ENCODE measurements around the gene BASP1. TPM values are rescaled to one million over a fixed set of nuclear protein-coding genes. Genes with fewer than 3 reads are reported as not detected.

Gene BASP1
- total RNA-seq, 2 donors from 2014 or later = 60.3 to 63.0 TPM

DNA sequence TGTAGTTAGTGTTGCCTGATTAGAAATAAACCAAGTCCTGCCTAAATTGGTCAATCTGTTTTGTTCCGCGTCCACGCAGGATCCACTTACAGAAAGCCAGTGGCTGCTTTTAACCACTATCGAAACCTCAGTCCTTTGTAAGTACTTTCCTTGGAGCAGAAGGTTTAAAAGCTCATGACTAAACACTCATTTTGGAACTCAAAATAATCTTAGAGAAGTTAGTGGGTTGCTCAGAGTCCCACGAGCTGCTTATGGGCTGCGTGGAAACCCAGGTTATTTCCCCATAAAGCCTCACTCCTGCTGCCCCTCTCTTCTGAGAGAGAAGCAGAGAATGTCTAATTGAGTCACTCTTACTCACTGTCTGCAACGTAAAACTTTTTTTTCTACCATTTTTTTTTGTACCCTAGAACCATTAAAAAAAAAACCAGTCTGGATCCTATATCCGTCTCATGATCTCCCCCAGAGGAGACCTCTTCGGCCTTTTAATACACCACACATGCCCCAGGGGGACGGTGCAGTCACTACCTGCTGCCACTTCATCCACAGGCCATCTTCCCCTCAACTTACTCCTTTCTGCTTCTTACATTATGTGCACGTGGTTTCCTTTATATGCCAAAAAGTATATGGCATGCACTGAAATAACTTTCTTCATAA, 7.6 kb downstream of the BASP1 start:
- Histone ChIP-seq H3K36me3 (ENCODE audit: control insufficient read depth, insufficient read depth, low read length) (peaks cover 29% of the 10 kb centered on the region), H3K4me3 (ENCODE audit: low read length) (no peak overlapping the region), H3K4me1 (ENCODE audit: control insufficient read depth, insufficient read depth, low read length) (peaks cover 6% of the 10 kb centered on the region), H3K27ac (ENCODE audit: low read depth, low read length) (no peak overlapping the region), H3K9ac (ENCODE audit: extremely low read depth, low read length, poor library complexity, severe bottlenecking) (no peak overlapping the region), H3K27me3 (ENCODE audit: control insufficient read depth, insufficient read depth, low read length, poor library complexity, severe bottlenecking) (no peaks in the 10 kb centered on the region), H3K9me3 (ENCODE audit: control insufficient read depth, low read length) (no peaks in the 10 kb centered on the region)
- WGBS, 2 experiments (ENCODE audit: insufficient coverage in 1 of 2, insufficient read length in 1 of 2) = 93 to 96% methylated on average over 11 of the region's 11 CpGs
- TF ChIP-seq, protein P1, sequence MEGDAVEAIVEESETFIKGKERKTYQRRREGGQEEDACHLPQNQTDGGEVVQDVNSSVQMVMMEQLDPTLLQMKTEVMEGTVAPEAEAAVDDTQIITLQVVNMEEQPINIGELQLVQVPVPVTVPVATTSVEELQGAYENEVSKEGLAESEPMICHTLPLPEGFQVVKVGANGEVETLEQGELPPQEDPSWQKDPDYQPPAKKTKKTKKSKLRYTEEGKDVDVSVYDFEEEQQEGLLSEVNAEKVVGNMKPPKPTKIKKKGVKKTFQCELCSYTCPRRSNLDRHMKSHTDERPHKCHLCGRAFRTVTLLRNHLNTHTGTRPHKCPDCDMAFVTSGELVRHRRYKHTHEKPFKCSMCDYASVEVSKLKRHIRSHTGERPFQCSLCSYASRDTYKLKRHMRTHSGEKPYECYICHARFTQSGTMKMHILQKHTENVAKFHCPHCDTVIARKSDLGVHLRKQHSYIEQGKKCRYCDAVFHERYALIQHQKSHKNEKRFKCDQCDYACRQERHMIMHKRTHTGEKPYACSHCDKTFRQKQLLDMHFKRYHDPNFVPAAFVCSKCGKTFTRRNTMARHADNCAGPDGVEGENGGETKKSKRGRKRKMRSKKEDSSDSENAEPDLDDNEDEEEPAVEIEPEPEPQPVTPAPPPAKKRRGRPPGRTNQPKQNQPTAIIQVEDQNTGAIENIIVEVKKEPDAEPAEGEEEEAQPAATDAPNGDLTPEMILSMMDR (conservative IDR thresholded peaks at IDR 0.05) = no peak
- Mint-ChIP-seq H3K27ac (no peak overlapping the region), H3K9me3 (no peaks in the 10 kb centered on the region), H3K4me3 (no peak overlapping the region), H3K36me3 (ENCODE audit: low read depth) (peaks cover 18% of the 10 kb centered on the region), H3K4me1 (peaks cover 37% of the 10 kb centered on the region), H3K27me3 (ENCODE audit: insufficient read depth) (no peaks in the 10 kb centered on the region)
- no peak for DNase-seq

DNA sequence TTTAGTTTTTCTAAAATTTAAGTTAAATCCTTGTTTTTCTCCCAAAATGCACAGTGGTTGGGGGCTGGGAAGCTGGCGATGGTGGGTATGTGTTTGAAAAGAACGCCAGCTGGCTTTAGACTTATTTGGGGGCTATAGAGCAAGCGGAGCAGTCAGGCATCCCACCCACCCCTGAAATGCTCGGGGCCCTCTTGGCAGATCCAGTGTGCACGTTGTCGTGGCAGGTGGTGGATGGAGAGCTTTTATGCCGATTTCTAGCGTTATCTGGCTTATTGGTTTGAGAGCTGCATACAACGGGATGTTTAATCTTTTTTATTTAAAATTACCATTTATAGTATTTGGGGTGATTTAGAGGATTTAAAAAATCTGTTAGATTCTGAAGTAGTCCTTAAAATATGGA, 8.1 kb downstream of the BASP1 start:
- peaks cover 27% of the 10 kb centered on the region for H3K36me3 ChIP-seq (ENCODE audit: control insufficient read depth, insufficient read depth, low read length)
- Mint-ChIP-seq H3K27me3 (ENCODE audit: insufficient read depth) (no peaks in the 10 kb centered on the region), H3K9me3 (no peaks in the 10 kb centered on the region), H3K27ac (no peak overlapping the region), H3K36me3 (ENCODE audit: low read depth) (peaks cover 21% of the 10 kb centered on the region), H3K4me1 (peaks cover 35% of the 10 kb centered on the region), H3K4me3 (no peak overlapping the region)
- H3K4me1 ChIP-seq (ENCODE audit: control insufficient read depth, insufficient read depth, low read length) = peaks cover 6% of the 10 kb centered on the region
- DNase-seq = no peak
- no peaks in the 10 kb centered on the region for H3K9me3 ChIP-seq (ENCODE audit: control insufficient read depth, low read length)
- no peaks in the 10 kb centered on the region for H3K27me3 ChIP-seq (ENCODE audit: control insufficient read depth, insufficient read depth, low read length, poor library complexity, severe bottlenecking)
- H3K4me3 ChIP-seq (ENCODE audit: low read length) = no peak overlapping the region
- TF ChIP-seq, protein P1 (conservative IDR thresholded peaks at IDR 0.05) = no peak
- H3K27ac ChIP-seq (ENCODE audit: low read depth, low read length) = no peak overlapping the region
- H3K9ac ChIP-seq (ENCODE audit: extremely low read depth, low read length, poor library complexity, severe bottlenecking) = no peak overlapping the region
- 96% methylated on average over 9 of the region's 9 CpGs; no CpG with 5 or more reads in 1 of the 2 experiments for WGBS, 2 experiments (ENCODE audit: insufficient coverage in 1 of 2, insufficient read length in 1 of 2)

DNA sequence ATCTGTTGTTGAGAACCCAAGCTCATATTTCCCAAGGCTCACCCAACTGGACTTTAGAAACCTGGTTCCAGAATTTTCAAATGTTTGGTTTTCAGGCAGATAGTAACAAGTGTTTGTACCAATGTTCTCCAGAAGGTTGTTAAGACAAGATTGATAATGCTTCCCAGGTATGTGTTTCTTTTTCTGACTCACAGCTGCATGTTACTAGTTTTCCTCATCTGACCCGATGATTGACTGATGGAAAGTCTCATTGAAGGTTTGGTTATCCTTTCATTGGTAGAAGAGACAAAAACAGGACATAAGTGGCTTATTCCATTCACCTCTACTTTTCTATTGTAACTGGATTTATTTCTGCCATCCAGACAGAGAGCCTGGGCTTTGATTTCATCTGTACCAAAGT, 10.4 kb downstream of the BASP1 start:
- peaks cover 6% of the 10 kb centered on the region for H3K4me1 ChIP-seq (ENCODE audit: control insufficient read depth, insufficient read depth, low read length)
- TF ChIP-seq, protein P1 (conservative IDR thresholded peaks at IDR 0.05) = no peak
- H3K4me3 Mint-ChIP-seq = no peak overlapping the region
- H3K4me1 Mint-ChIP-seq = peaks cover 27% of the 10 kb centered on the region
- no peak for DNase-seq
- no peak overlapping the region for H3K4me3 ChIP-seq (ENCODE audit: low read length)
- peaks cover 29% of the 10 kb centered on the region for H3K36me3 ChIP-seq (ENCODE audit: control insufficient read depth, insufficient read depth, low read length)
- WGBS, 2 experiments (ENCODE audit: insufficient coverage in 1 of 2, insufficient read length in 1 of 2) = 94% methylated on average over 1 of the region's 1 CpG; no CpG with 5 or more reads in 1 of the 2 experiments
- H3K27ac ChIP-seq (ENCODE audit: low read depth, low read length) = no peak overlapping the region
- no peaks in the 10 kb centered on the region for H3K9me3 ChIP-seq (ENCODE audit: control insufficient read depth, low read length)
- H3K27ac Mint-ChIP-seq = no peak overlapping the region
- H3K9me3 Mint-ChIP-seq = no peaks in the 10 kb centered on the region
- H3K9ac ChIP-seq (ENCODE audit: extremely low read depth, low read length, poor library complexity, severe bottlenecking) = no peak overlapping the region
- H3K27me3 Mint-ChIP-seq (ENCODE audit: insufficient read depth) = no peaks in the 10 kb centered on the region
- no peaks in the 10 kb centered on the region for H3K27me3 ChIP-seq (ENCODE audit: control insufficient read depth, insufficient read depth, low read length, poor library complexity, severe bottlenecking)
- H3K36me3 Mint-ChIP-seq (ENCODE audit: low read depth) = peaks cover 30% of the 10 kb centered on the region
